GM10248 (cell line): ENCODE data around the gene KBTBD12.

Experiments used
- CTCF ChIA-PET: fragments of 300-600 bp; sonication (Branson Sonifier 250); formaldehyde crosslinking; extraction: SDS; loops from one replicate; lab custom pipeline; 2021; ENCODE audit warnings: antibody characterized with exemption; lab: Yijun Ruan, JAX
- POLR2A ChIA-PET: fragments of 350-650 bp; sonication (Branson Sonifier 250); formaldehyde crosslinking; extraction: SDS; loops from one replicate; lab custom pipeline; 2020; ENCODE audit warnings: antibody characterized with exemption; lab: Yijun Ruan, JAX
- DNase-seq: peaks from one replicate; pipeline ENCODE4 v3.0.0; 2012; ENCODE audit errors: extremely low spot score
- CTCF ChIP-seq: IDR thresholded peaks from 2 replicates; pipeline ENCODE4 v1.5.1; 2012; ENCODE audit warnings: mild to moderate bottlenecking, low read depth; ENCODE audit errors: extremely low read depth, missing control alignments, control extremely low read depth

The KBTBD12 gene

GRCh38 chr3:127948211-127948610 is 33.2 kb downstream of the KBTBD12 start:
- DNase-seq, result no peak
- TF ChIP-seq CTCF, result no peak
- ChIA-PET POLR2A (no interaction called here), CTCF (interaction anchor here (0.8 to 3.5 kb wide), 5 partner anchors 9 to 195 kb away, joined by 3 to 22 read pairs (median 4); no protein-coding TSS in a partner anchor)

- ChIA-PET CTCF (interaction anchor here (1.0 to 3.5 kb wide), 3 partner anchors 8 to 19 kb away, joined by 3 to 22 read pairs (median 4); no protein-coding TSS in a partner anchor), POLR2A (no interaction called here)
- TF ChIP-seq CTCF, result no peak
- no peak for DNase-seq
These were observed 34.5 kb downstream of the KBTBD12 start for GRCh38 chr3:127949446-127950055.

GRCh38 chr3:127951276-127951675 is 36.2 kb downstream of the KBTBD12 start:
- CTCF ChIA-PET, result no interaction called here
- no peak for TF ChIP-seq CTCF
- DNase-seq, result no peak
- POLR2A ChIA-PET, result no interaction called here

- DNase-seq, result no peak
- CTCF ChIA-PET, result no interaction called here
- no peak for TF ChIP-seq CTCF
- POLR2A ChIA-PET, result no interaction called here
These were observed 38.3 kb downstream of the KBTBD12 start for GRCh38 chr3:127953091-127954035.

GRCh38 chr3:127954640-127955039 is 39.6 kb downstream of the KBTBD12 start:
- CTCF ChIA-PET, result no interaction called here
- no peak for DNase-seq
- POLR2A ChIA-PET, result no interaction called here
- TF ChIP-seq CTCF, result no peak

GRCh38 chr3:127955728-127956127 is 40.7 kb downstream of the KBTBD12 start:
- POLR2A ChIA-PET, result no interaction called here
- no peak for DNase-seq
- CTCF ChIA-PET, result interaction anchor here (6.1 kb wide), 1 partner anchor 14 kb away, joined by 49 read pairs; no protein-coding TSS in a partner anchor
- TF ChIP-seq CTCF, result no peak
